NCI-H524 (cell line): Measurements from ENCODE around the gene CNP.

Source experiments
- DNase-seq, 2 experiments: peaks; one replicate each; lab custom pipeline; 2025; lab: John Stamatoyannopoulos, UW

Gene CNP

GRCh38 chr17:41942626-41943373, 23.8 kb upstream of the CNP start:
- DNase-seq: no peak

- DNase-seq: no peak
These were observed 23.1 kb upstream of the CNP start for GRCh38 chr17:41943492-41943891.

- DNase-seq: no peak
These were observed 21.7 kb upstream of the CNP start for GRCh38 chr17:41944943-41945342.

GRCh38 chr17:41948762-41949460, 17.7 kb upstream of the CNP start:
- DNase-seq: no peak

- no peak for DNase-seq
These were observed 10.1 kb upstream of the CNP start for GRCh38 chr17:41956522-41956921.

- no peak for DNase-seq
These were observed 9.3 kb upstream of the CNP start for GRCh38 chr17:41957031-41957868.

DNA sequence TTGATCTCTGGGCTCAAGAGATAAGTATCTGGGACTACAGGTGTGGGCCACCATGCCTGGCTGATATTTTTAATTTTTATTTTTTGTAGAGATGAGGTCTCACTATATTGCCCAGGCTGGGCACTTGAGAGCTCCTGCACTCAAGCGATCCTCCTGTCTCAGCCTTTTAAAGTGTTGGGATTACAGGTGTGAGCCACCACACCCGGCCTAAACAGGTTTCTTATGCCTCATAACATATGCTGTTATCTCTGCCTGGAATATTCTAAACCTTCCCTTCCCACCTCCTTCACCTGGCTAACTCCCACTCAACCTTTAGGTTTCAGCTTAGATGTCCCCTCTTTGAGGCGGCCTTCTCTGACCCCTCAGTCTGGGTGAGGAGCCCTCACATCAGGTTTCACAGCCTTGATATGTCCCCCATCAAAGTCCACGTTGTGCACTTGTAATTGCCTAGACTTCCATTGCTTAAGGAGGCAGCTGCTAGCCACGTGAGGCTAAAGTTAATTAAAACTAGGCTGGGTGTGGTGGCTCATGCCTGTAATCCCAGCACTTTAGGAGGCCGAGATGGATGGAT, 8.6 kb upstream of the CNP start:
- DNase-seq: no peak

- DNase-seq: no peak
These were observed 7.6 kb upstream of the CNP start for GRCh38 chr17:41959030-41959335.

GRCh38 chr17:41959336-41960095, 7.1 kb upstream of the CNP start:
- DNase-seq: peak; percentile 66 to 87

- peak in 1 of 2 experiments; percentile 13 for DNase-seq
These were observed 4.5 kb upstream of the CNP start for GRCh38 chr17:41962111-41962510.

DNA sequence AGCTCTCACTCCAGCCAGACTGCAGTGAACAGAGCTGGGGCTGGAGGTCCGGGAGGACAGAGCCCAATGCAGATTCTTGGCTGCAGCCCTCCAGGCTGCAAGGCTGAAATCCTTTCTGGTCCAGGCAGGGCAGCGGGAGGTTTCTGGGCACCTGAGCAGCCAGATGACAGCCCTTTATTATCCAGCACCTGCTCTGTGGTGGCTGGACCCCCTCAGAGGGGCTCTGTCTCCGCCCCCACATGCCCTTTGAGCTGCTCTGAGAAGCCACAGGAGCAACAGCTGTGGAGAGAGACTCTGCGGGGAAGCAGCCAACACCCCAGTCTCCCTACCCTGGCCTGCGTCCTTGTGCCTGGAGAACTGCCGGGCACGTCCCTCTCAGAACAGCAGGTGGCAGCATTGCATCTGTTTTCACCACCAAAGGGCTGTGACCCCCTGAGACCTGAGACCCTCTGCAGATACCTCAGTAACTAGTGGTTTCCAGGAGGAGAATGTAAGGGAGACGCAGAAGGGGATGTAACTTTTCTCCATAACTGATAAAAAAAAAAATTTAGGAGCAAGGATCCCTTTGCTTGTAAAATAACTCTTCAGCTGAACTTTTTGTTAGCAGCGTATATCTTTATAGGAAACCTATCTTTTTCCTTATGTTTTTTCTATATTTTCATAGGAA, 3.7 kb upstream of the CNP start:
- DNase-seq: peak; percentile 68 to 79

DNA sequence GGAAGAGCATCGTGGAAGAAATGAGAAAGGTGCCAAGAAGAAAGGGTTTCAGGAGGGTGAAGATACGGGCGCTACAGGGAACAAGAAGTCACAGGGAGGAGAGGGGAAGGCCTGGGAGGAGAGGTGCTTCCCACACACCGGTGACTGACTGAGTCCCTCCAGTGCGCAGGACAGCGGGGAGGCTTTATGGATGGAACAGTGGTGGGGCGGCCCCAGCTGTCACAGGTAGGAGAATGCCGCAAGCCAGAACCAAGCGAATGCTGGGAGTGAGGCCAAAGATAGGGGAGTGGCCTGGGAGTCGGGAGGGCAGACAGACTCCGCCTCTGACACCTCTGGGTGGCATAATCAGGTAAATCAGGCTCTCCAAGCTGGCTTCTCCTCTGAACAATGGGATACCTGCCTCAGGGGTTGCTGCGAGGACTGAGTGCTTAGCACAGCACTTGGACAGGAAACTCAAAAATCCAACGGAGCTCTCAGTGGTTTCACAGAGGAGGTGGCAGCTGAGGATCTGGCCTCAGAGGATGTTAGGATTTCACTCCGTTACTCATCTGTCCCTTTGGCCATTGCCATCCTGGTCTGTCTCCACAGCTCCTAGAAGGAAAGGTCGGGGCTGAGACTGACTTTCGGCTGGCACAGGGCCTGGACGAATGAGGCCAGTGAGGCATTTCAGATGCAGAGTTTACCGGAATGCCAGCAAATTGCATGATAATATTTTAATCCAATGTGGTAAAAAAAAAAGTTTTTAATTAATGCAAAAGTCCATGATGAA, 717 bp upstream of the CNP start:
- peak; percentile 72 to 80 for DNase-seq

DNA sequence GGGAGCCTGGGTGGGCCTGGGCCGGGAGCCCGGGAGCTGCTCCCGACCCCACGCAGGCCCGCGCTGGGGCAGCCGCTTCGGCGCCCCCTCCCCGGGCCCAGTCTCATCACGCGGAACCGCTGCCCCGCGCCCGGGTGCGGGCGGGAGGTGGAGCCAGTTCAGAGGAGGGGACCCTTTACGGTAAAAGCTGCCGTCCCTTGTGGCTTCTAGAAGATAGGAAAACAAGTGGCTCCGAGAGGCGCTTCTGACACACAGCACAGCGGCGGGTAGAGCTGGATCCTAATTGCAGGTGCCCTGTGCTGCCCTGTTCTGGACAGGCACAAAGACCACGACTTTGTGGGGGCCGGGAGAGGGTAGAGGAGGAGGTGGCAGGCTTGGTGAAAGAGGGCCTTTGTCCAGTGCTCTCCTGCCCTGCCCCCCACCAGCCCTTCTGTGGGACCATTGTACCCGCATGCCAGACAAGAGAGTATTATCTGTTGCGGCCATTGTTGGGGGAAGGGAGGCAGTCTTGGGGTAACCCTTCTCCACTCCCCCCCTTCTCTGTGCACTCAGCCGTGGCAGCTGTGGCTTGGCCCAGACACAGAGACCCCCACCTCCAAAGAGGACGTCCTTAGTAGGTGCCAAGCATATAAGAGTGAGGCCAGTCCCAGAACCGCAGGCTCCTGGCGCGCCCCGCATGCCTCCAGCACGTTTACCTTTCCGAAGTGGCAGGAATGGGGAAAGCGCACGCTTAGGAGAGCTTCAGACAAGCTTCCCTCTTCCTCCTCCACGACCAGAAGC, 736 bp downstream of the CNP start:
- DNase-seq: no peak

DNA sequence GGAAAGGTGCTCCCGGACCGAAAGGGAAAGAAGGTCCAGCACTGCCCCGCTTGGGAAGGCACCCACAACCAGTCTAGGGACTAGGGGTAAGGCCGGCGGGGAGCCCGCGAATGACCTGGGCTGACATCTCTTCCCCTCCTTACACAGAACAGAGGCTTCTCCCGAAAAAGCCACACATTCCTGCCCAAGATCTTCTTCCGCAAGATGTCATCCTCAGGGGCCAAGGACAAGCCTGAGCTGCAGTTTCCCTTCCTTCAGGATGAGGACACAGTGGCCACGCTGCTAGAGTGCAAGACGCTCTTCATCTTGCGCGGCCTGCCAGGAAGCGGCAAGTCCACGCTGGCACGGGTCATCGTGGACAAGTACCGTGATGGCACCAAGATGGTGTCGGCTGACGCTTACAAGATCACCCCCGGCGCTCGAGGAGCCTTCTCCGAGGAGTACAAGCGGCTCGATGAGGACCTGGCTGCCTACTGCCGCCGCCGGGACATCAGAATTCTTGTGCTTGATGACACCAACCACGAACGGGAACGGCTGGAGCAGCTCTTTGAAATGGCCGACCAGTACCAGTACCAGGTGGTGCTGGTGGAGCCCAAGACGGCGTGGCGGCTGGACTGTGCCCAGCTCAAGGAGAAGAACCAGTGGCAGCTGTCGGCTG, 1.5 kb downstream of the CNP start:
- no peak for DNase-seq

- no peak for DNase-seq
These were observed 2.1 kb downstream of the CNP start for GRCh38 chr17:41968676-41969075.

GRCh38 chr17:41970901-41971331, 4.3 kb downstream of the CNP start:
- no peak for DNase-seq

DNA sequence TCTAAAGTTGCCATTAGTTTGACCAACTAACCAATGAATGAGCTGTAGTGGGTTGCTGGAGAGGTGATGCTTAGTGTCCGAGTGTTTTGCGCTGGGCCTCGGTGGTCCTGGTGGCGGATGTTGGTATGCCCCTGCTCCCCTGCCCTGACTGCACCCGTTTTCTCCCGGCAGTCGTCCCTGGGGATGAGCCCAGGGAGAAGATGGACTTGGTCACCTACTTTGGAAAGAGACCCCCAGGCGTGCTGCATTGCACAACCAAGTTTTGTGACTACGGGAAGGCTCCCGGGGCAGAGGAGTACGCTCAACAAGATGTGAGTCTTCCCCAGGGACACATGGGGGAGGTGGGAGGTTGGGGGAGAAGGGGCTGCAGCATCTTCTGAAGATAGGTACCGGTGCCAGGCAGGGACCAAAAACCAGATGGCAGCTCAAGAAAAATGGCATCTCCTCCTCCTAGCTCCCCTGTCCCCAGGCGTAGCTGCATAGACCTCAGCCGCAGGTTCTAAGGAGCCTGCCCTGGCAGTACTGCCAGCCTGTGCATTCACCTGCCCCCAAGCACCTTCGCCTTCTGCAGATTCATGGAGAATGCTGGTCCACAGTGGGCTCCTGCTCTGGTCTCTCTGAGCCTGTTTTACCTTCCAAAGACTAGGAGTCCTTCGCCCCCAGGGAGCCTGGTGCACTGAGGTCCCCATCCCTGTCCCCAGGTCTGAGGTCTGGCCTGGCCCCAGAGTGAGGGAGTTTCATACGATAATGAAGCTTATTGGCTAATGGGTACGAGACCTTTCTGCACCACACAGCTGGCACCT, 5.3 kb downstream of the CNP start:
- no peak for DNase-seq
